Omental fat pad (tissue), 4 donors: ENCODE data around the gene APC. TPM values are rescaled to one million over a fixed set of nuclear protein-coding genes. Genes with fewer than 3 reads are reported as not detected.
"Not testable (repeated sequence)": the region's sequence is repeated elsewhere in the genome, so short reads cannot be mapped to it uniquely, and the experiment has no call there.

ENCODE experiments used
- ATAC-seq: fragments of 150-250 bp; one replicate; pipeline ENCODE4 v1.9.1; 2016; ENCODE audit warnings: mild to moderate bottlenecking, moderate library complexity; ENCODE audit not compliant: low FRiP score
- DNase-seq: peaks from one replicate; pipeline ENCODE4 v3.0.0-alpha.2; 2019; ENCODE audit warnings: low spot score
- CTCF ChIP-seq, 3 donors: fragments of 450-650 bp; IDR thresholded peaks; one replicate each; pipeline ENCODE4 v1.5.1; 2016 to 2017; ENCODE audit warnings: antibody characterized with exemption in 3 of 3, mild to moderate bottlenecking in 3 of 3, moderate library complexity in 2 of 3
- total RNA-seq, 4 donors: library from RNA; depleted of rRNA; stranded (reverse); fragments of >200 nt; gene quantifications; one replicate each; pipeline ENCODE4 v1.1.0, GENCODE V29; 2016

The APC gene
- total RNA-seq, 4 donors from 2014 or later, result 33.9 to 78.5 (median 58.8) TPM

DNA sequence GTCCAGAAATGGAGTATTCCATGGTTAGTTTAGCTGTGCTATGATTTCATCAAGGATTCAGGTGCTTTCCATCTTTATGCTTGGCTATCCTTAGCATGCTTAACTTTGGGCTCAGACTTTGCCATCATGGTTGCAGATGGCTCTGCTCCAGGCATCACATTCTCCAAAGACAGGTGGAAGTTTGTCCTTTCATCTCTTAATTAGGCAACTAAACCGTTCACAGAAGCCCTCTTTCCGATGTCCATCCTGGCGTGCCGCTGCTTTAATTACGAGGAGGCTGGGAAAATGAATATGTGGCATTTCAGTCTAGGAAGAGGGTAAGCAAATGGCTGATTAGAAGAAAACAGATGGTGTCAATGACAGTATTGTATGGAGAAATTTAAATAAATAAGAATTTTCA, 24.5 kb upstream of the APC start:
- TF ChIP-seq CTCF (IDR thresholded peaks at IDR 0.05), result no peak
- DNase-seq (no peak), ATAC-seq (no peak)

DNA sequence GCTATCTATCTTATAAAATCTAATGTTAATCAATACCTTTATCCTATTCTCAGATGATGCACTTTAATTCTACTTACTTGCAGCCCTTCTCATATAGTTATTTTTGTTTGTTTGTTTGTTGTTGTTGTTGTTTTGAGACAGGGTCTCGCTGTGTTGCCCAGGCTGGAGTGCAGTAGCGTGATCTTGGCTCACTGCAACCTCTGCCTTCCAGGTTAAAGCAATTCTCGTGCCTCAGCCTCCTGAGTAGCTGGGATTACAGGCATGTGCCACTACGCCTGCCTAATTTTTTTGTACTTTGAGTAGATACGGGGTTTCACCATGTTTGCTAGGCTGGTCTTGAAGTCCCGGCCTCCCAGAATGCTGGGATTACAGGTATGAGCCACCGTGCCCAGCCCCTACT, 20.8 kb upstream of the APC start:
- ATAC-seq, result not testable (repeated sequence)

DNA sequence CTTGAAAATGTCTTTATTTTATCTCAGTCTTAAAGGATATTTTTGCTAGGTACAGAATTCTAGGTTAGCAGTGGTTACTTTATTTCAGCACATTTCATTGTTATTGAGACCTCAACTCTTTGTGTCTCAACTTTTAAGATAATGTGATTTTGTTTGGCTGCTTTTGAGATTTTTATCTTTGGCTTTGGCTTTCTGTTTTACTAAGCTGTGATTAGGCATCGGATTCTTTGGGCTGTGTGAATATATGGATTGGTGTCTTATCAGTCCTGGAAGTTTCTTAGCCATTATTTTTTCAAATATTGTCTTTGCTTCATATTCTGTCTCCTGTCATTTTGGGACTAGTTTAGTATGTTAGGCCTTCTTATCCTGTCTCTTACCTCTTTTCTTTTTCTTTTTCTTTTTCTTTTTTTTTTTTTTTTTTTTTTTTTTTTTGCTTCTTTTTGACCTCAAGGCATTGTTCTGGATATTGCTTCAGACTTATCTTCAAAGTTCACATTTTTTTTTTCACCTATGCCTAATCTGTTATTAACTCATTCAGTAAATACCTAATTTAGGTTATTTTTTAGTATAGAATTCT, 20.1 kb upstream of the APC start:
- TF ChIP-seq CTCF (IDR thresholded peaks at IDR 0.05), result no peak
- DNase-seq, result no peak
- no peak for ATAC-seq

More for the DNA sequence above, 20.8 kb upstream of the APC start:
- not testable (repeated sequence) for DNase-seq

- DNase-seq, result no peak
- no peak for TF ChIP-seq CTCF (IDR thresholded peaks at IDR 0.05)
- ATAC-seq, result no peak
Observed at GRCh38 chr5:112718344-112718743, 19.3 kb upstream of the APC start.

DNA sequence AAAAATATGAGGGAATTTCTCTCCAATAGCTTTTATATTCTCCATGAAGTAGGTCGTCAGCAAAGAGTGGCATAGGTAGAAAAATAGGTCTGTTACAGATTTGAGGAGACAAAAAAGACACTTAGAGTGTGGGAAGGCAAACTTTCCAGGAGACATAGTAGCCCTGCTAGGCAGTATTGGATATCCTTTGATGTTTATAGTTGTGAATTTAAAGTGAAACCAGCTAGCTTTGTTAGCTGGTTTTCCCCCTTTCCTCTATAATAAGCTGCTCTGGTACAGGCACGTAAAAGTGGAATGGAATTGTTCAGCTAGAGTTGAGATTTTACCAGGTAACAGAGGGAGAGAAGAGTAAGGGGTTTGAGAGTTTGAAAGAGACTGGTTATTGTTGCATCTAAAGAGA, 17.1 kb upstream of the APC start:
- TF ChIP-seq CTCF (IDR thresholded peaks at IDR 0.05), result no peak
- DNase-seq (no peak), ATAC-seq (no peak)

- DNase-seq (no peak), ATAC-seq (no peak)
- no peak for TF ChIP-seq CTCF (IDR thresholded peaks at IDR 0.05)
Observed at GRCh38 chr5:112724901-112725300, 12.8 kb upstream of the APC start.

- no peak for DNase-seq
- TF ChIP-seq CTCF (IDR thresholded peaks at IDR 0.05), result no peak
- ATAC-seq, result no peak
Observed at GRCh38 chr5:112729630-112730029, 8.1 kb upstream of the APC start.

DNA sequence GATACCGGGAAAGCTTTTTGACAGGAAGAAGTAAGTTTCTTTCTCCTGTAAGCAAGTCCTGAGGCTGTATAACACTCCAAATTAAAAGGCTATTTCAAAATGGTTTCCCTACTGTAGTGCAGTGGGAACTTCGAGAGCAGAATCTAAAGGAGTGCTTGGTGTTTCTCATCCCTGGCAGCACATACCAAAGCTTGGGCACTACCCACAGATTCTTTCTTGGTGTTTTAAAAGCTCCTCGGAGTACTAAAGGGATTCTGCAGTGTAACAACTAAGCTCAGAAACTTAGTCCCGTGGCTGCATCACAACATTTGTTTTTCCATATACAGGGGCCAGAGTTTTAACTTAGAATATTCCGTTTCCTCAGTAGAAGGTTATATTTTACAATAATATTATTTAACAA, 5.6 kb upstream of the APC start:
- TF ChIP-seq CTCF (IDR thresholded peaks at IDR 0.05), result no peak
- DNase-seq (no peak), ATAC-seq (no peak)
